GM12878 (cell line): ENCODE measurements around the gene NKAIN2. TPM values are rescaled to one million over a fixed set of nuclear protein-coding genes. Genes with fewer than 3 reads are reported as not detected.

Experiments
- ATAC-seq: fragments of 200-7000 bp; cut with Tn5 transposase; 3 replicates; pipeline ENCODE4 v1.9.1; 2020; ENCODE audit warnings: mild to moderate bottlenecking, moderate library complexity
- BruUV-seq: library from RNA; stranded (reverse); fragments of 400-500 nt; replicated peaks from 2 replicates; lab custom pipeline; 2021; lab: Mats Ljungman, UMichigan
- CTCF ChIA-PET: fragments of 300-600 bp; sonication (Branson Sonifier 250); formaldehyde crosslinking; extraction: SDS; loops from one replicate; lab custom pipeline; 2021; ENCODE audit warnings: inconsistent platforms; lab: Yijun Ruan, JAX
- POLR2A ChIA-PET: fragments of 350-600 bp; formaldehyde crosslinking; extraction: SDS; loops from one replicate; lab custom pipeline; 2021; ENCODE audit warnings: inconsistent platforms; lab: Charles Lee
- RAD21 ChIA-PET: fragments of 300-600 bp; sonication (Branson Sonifier 250); formaldehyde crosslinking; loops from one replicate; lab custom pipeline; 2023; ENCODE audit warnings: antibody characterized with exemption; ENCODE audit not compliant: unreplicated experiment; lab: Charles Lee
- SMC1A ChIA-PET: fragments of 300-600 bp; sonication (Branson Sonifier 250); formaldehyde crosslinking; loops from one replicate; lab custom pipeline; 2023; ENCODE audit not compliant: unreplicated experiment, uncharacterized antibody; lab: Charles Lee
- DNase-seq: peaks from one replicate; pipeline ENCODE4 v3.0.0-alpha.2; 2011; ENCODE audit warnings: low read depth, low spot score
- FAIRE-seq: peaks from 3 replicates; lab custom pipeline; 2011; peaks lifted over from hg19 to GRCh38; lab: Jason Lieb, UNC
- H2AFZ ChIP-seq: 2 replicates; pipeline ENCODE4 v1.6.0; 2011; ENCODE audit warnings: low read depth, low read length, control low read depth; ENCODE audit not compliant: control insufficient read depth
- H3K27ac ChIP-seq: 2 replicates; pipeline ENCODE4 v1.5.1; 2011; ENCODE audit warnings: control low read depth; ENCODE audit not compliant: control insufficient read depth, insufficient read depth
- H3K27me3 ChIP-seq, 2 experiments: replicated peaks in 1 of 2; 2 replicates each; pipeline versions ENCODE4 v1.6.0 to v1.6.1; 2011; ENCODE audit warnings: low read length in 1 of 2; ENCODE audit not compliant: control insufficient read depth in 2 of 2, insufficient read depth in 2 of 2
- H3K36me3 ChIP-seq, 2 experiments: 2 replicates each; pipeline ENCODE4 v1.5.1; 2011; ENCODE audit warnings: low read length in 1 of 2; ENCODE audit not compliant: control insufficient read depth in 2 of 2, insufficient read depth in 2 of 2
- H3K4me1 ChIP-seq: 2 replicates; pipeline ENCODE4 v1.6.1; 2011; ENCODE audit warnings: mild to moderate bottlenecking, low read length, moderate library complexity, mixed read lengths; ENCODE audit not compliant: control insufficient read depth, insufficient read depth
- H3K4me2 ChIP-seq: 2 replicates; pipeline ENCODE4 v1.6.0; 2011; ENCODE audit warnings: control low read depth; ENCODE audit not compliant: control insufficient read depth, insufficient read depth
- H3K4me3 ChIP-seq: fragments of 200-600 bp; sonication (generic); 2 replicates; pipeline ENCODE4 v1.5.1; 2016
- H3K79me2 ChIP-seq: 2 replicates; pipeline ENCODE4 v1.6.0; 2011; ENCODE audit warnings: low read length; ENCODE audit not compliant: control insufficient read depth, insufficient read depth
- H3K9ac ChIP-seq: 2 replicates; pipeline ENCODE4 v1.8.0; 2011; ENCODE audit warnings: low read length, control low read depth, mixed read lengths; ENCODE audit not compliant: control insufficient read depth, insufficient read depth
- H3K9me3 ChIP-seq: replicated peaks from 3 replicates; pipeline ENCODE4 v1.5.1; 2011; ENCODE audit warnings: mild to moderate bottlenecking, low read length; ENCODE audit not compliant: control insufficient read depth, insufficient read depth
- H4K20me1 ChIP-seq: 2 replicates; pipeline ENCODE4 v1.6.0; 2011; ENCODE audit not compliant: control insufficient read depth, insufficient read depth
- BMI1 ChIP-seq: fragments of 450-650 bp; IDR thresholded peaks from 2 replicates; pipeline ENCODE4 v1.6.1; 2016; ENCODE audit warnings: mild to moderate bottlenecking, moderate library complexity, borderline replicate concordance
- E2F4 ChIP-seq: IDR thresholded peaks from 2 replicates; pipeline ENCODE4 v1.6.1; 2012; ENCODE audit warnings: low read depth, low read length, improper control_type of control experiment
- KAT2A ChIP-seq: conservative IDR thresholded peaks from 2 replicates; pipeline ENCODE4 v1.6.1; 2011; ENCODE audit warnings: low read depth, low read length; ENCODE audit not compliant: control insufficient read depth
- KDM1A ChIP-seq: fragments of 200-600 bp; sonication (generic); IDR thresholded peaks from 2 replicates; pipeline ENCODE4 v1.6.1; 2016; ENCODE audit warnings: borderline replicate concordance
- MXI1 ChIP-seq: fragments of 150-350 bp; IDR thresholded peaks from 2 replicates; pipeline ENCODE4 v1.6.1; 2011; ENCODE audit warnings: low read depth, mild to moderate bottlenecking, inconsistent platforms, low read length, improper control_type of control experiment
- SMC3 ChIP-seq: IDR thresholded peaks from 2 replicates; pipeline ENCODE4 v1.6.1; 2011; ENCODE audit warnings: low read length, improper control_type of control experiment, borderline replicate concordance
- STAT3 ChIP-seq: IDR thresholded peaks from 2 replicates; pipeline ENCODE4 v1.6.1; 2011; ENCODE audit warnings: low read depth, low read length, improper control_type of control experiment
- USF1 ChIP-seq: IDR thresholded peaks from 2 replicates; pipeline ENCODE4 v1.6.1; 2011; ENCODE audit warnings: borderline replicate concordance, low read depth, mild to moderate bottlenecking, moderate library complexity, mixed read lengths, low read length; ENCODE audit not compliant: insufficient read depth; ENCODE audit errors: extremely low read length
- ZNF384 ChIP-seq: IDR thresholded peaks from 2 replicates; pipeline ENCODE4 v1.6.1; 2012; ENCODE audit warnings: low read depth, mild to moderate bottlenecking, low read length, improper control_type of control experiment, borderline replicate concordance
- WGBS: methylation state at CpG from one replicate; pipeline ENCODE4 v1.1.6; 2016; ENCODE audit warnings: low lambda C conversion rate; ENCODE audit not compliant: insufficient replicate concordance, insufficient coverage; ENCODE audit errors: missing lambda C conversion rate; 5-methylcytosine and 5-hydroxymethylcytosine counted together
- in situ Hi-C: fragments of 300-500 bp; cut with MboI; formaldehyde crosslinking; loops from 9 replicates; pipeline ENCODE4 v1.14.3; 2018; ENCODE audit warnings: mixed read lengths
- intact Hi-C: fragments of 100-400 bp; cut with micrococcal nuclease; formaldehyde crosslinking; loops from one replicate; pipeline ENCODE4 v1.14.2; 2022; ENCODE audit not compliant: unreplicated experiment
- polyA plus RNA-seq, 11 experiments: library from polyadenylated mRNA; depleted of rRNA in 4 of 11; unstranded in 6 of 11; stranded (reverse) in 5 of 11; fragments of >200 nt; fragmentation: Nextera tagmentation in 4 of 11; fragmentation: Illumina TruSeq in 1 of 11; extraction: Ambion mirVana in 4 of 11; extraction: Trizol in 1 of 11; gene quantifications; 1 replicate in 1 of 11; 2 replicates in 10 of 11; pipeline versions ENCODE4 v1.2.1 to v1.2.3, GENCODE V29; 2011 to 2016; ENCODE audit warnings: inconsistent platforms in 2 of 11, missing spikeins in 2 of 11, low read depth in 1 of 11
- total RNA-seq, 4 experiments: library from RNA; depleted of rRNA in 3 of 4; stranded (reverse); fragments of >200 nt in 3 of 4; fragmentation: Illumina TruSeq in 1 of 4; extraction: Trizol in 1 of 4; gene quantifications; 2 replicates each; pipeline versions ENCODE4 v1.2.1 to v1.2.3, GENCODE V29; 2013 to 2021
- TF ChIP-seq, protein P1 (sequence below): IDR thresholded peaks from 2 replicates; pipeline ENCODE4 v1.6.1; 2012; ENCODE audit warnings: low read length, inconsistent platforms
- TF ChIP-seq, protein P2 (sequence below): IDR thresholded peaks from 2 replicates; pipeline ENCODE4 v1.6.1; 2011; ENCODE audit warnings: mild to moderate bottlenecking, low read depth, low read length, moderate library complexity; ENCODE audit not compliant: insufficient replicate concordance
- TF ChIP-seq, protein P3 (sequence below): IDR thresholded peaks from 2 replicates; pipeline ENCODE4 v1.6.1; 2012; ENCODE audit warnings: improper control_type of control experiment, low read depth, low read length; ENCODE audit not compliant: insufficient replicate concordance
- TF ChIP-seq, protein P4 (sequence below): IDR thresholded peaks from 2 replicates; pipeline ENCODE4 v1.6.1; 2011; ENCODE audit warnings: low read depth, low read length, improper control_type of control experiment, borderline replicate concordance

NKAIN2 gene
- total and polyA plus RNA-seq, 10 of the 15 experiments (the other 5 are each of a cell fraction or from before 2014, with no cell fraction given), result not detected

- BruUV-seq, result no TSS peak
- Histone ChIP-seq H2AFZ (no peak overlapping the region), H3K9ac (no peak overlapping the region), H3K36me3 (no peaks in the 10 kb centered on the region), H3K27ac (no peak overlapping the region), H3K4me3 (no peak overlapping the region), H3K27me3 (no peaks in the 10 kb centered on the region), H3K9me3 (no peaks in the 10 kb centered on the region), H3K4me1 (no peaks in the 10 kb centered on the region), H4K20me1 (no peaks in the 10 kb centered on the region), H3K4me2 (no peak overlapping the region), H3K79me2 (no peaks in the 10 kb centered on the region)
- ChIA-PET SMC1A (interaction anchor here (1.6 kb wide), 1 partner anchor 13 kb away, joined by 3 read pairs; no protein-coding TSS in a partner anchor), RAD21 (no interaction called here), POLR2A (no interaction called here), CTCF (no interaction called here)
- WGBS, result 34% methylated on average over 2 of the region's 2 CpGs
- DNase-seq (no peak), ATAC-seq (no peak), FAIRE-seq (peak; percentile 13)
- in situ Hi-C loops, result no loop called here
- intact Hi-C loops, result no loop called here
- TF ChIP-seq SMC3, result no peak
- no peak for TF ChIP-seq MXI1
- TF ChIP-seq USF1, result no peak
- TF ChIP-seq, protein P1, sequence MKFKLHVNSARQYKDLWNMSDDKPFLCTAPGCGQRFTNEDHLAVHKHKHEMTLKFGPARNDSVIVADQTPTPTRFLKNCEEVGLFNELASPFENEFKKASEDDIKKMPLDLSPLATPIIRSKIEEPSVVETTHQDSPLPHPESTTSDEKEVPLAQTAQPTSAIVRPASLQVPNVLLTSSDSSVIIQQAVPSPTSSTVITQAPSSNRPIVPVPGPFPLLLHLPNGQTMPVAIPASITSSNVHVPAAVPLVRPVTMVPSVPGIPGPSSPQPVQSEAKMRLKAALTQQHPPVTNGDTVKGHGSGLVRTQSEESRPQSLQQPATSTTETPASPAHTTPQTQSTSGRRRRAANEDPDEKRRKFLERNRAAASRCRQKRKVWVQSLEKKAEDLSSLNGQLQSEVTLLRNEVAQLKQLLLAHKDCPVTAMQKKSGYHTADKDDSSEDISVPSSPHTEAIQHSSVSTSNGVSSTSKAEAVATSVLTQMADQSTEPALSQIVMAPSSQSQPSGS, result no peak
- TF ChIP-seq, protein P2, sequence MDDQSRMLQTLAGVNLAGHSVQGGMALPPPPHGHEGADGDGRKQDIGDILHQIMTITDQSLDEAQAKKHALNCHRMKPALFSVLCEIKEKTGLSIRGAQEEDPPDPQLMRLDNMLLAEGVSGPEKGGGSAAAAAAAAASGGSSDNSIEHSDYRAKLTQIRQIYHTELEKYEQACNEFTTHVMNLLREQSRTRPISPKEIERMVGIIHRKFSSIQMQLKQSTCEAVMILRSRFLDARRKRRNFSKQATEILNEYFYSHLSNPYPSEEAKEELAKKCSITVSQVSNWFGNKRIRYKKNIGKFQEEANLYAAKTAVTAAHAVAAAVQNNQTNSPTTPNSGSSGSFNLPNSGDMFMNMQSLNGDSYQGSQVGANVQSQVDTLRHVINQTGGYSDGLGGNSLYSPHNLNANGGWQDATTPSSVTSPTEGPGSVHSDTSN, result no peak
- TF ChIP-seq, protein P3, sequence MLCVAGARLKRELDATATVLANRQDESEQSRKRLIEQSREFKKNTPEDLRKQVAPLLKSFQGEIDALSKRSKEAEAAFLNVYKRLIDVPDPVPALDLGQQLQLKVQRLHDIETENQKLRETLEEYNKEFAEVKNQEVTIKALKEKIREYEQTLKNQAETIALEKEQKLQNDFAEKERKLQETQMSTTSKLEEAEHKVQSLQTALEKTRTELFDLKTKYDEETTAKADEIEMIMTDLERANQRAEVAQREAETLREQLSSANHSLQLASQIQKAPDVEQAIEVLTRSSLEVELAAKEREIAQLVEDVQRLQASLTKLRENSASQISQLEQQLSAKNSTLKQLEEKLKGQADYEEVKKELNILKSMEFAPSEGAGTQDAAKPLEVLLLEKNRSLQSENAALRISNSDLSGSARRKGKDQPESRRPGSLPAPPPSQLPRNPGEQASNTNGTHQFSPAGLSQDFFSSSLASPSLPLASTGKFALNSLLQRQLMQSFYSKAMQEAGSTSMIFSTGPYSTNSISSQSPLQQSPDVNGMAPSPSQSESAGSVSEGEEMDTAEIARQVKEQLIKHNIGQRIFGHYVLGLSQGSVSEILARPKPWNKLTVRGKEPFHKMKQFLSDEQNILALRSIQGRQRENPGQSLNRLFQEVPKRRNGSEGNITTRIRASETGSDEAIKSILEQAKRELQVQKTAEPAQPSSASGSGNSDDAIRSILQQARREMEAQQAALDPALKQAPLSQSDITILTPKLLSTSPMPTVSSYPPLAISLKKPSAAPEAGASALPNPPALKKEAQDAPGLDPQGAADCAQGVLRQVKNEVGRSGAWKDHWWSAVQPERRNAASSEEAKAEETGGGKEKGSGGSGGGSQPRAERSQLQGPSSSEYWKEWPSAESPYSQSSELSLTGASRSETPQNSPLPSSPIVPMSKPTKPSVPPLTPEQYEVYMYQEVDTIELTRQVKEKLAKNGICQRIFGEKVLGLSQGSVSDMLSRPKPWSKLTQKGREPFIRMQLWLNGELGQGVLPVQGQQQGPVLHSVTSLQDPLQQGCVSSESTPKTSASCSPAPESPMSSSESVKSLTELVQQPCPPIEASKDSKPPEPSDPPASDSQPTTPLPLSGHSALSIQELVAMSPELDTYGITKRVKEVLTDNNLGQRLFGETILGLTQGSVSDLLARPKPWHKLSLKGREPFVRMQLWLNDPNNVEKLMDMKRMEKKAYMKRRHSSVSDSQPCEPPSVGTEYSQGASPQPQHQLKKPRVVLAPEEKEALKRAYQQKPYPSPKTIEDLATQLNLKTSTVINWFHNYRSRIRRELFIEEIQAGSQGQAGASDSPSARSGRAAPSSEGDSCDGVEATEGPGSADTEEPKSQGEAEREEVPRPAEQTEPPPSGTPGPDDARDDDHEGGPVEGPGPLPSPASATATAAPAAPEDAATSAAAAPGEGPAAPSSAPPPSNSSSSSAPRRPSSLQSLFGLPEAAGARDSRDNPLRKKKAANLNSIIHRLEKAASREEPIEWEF, result no peak
- TF ChIP-seq, protein P4, sequence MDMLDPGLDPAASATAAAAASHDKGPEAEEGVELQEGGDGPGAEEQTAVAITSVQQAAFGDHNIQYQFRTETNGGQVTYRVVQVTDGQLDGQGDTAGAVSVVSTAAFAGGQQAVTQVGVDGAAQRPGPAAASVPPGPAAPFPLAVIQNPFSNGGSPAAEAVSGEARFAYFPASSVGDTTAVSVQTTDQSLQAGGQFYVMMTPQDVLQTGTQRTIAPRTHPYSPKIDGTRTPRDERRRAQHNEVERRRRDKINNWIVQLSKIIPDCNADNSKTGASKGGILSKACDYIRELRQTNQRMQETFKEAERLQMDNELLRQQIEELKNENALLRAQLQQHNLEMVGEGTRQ, result no peak
- TF ChIP-seq ZNF384, result no peak
- TF ChIP-seq BMI1, result no peak
- TF ChIP-seq STAT3, result no peak
- no peak for TF ChIP-seq KDM1A
- no peak for TF ChIP-seq E2F4
- TF ChIP-seq KAT2A, result no peak
Measured at GRCh38 chr6:123784330-123784729, 19.3 kb upstream of the NKAIN2 start.
